RWPE2 (cell line): ENCODE measurements around the gene ACKR3.

Experiments used
- ATAC-seq: fragments of 200-7000 bp; cut with Tn5 transposase; 3 replicates; pipeline ENCODE4 v1.9.1; 2021; ENCODE audit warnings: low read depth
- DNase-seq: peaks from one replicate; pipeline ENCODE4 v3.0.0-alpha.2; 2020; ENCODE audit warnings: low spot score
- H3K27ac ChIP-seq: fragments of 450-650 bp; 2 replicates; pipeline ENCODE4 v1.5.1; 2017; ENCODE audit warnings: mild to moderate bottlenecking; ENCODE audit not compliant: poor library complexity, severe bottlenecking
- H3K27me3 ChIP-seq: fragments of 250-450 bp; sonication (Bioruptor Pico); 2 replicates; pipeline ENCODE4 v1.5.1; 2021; ENCODE audit warnings: mild to moderate bottlenecking, moderate library complexity; ENCODE audit not compliant: insufficient read depth, poor library complexity, severe bottlenecking
- H3K36me3 ChIP-seq: fragments of 250-450 bp; sonication (Bioruptor Pico); 2 replicates; pipeline ENCODE4 v1.5.1; 2020; ENCODE audit warnings: low read depth, mild to moderate bottlenecking, moderate library complexity
- H3K4me1 ChIP-seq: fragments of 250-450 bp; sonication (Bioruptor Pico); 2 replicates; pipeline ENCODE4 v1.5.1; 2021; ENCODE audit warnings: mild to moderate bottlenecking, moderate library complexity; ENCODE audit not compliant: insufficient read depth, poor library complexity, severe bottlenecking
- H3K4me3 ChIP-seq: fragments of 250-450 bp; sonication (Bioruptor Pico); 2 replicates; pipeline ENCODE4 v1.5.1; 2021; ENCODE audit warnings: mild to moderate bottlenecking, moderate library complexity; ENCODE audit not compliant: severe bottlenecking
- H3K9me3 ChIP-seq: fragments of 250-450 bp; sonication (Bioruptor Pico); 2 replicates; pipeline ENCODE4 v1.5.1; 2021; ENCODE audit warnings: mild to moderate bottlenecking, moderate library complexity; ENCODE audit not compliant: severe bottlenecking
- TF ChIP-seq, protein P1 (sequence below): fragments of 450-650 bp; IDR thresholded peaks from one replicate; pipeline ENCODE4 v1.5.1; 2017; ENCODE audit warnings: mild to moderate bottlenecking, moderate library complexity; ENCODE audit not compliant: poor library complexity, severe bottlenecking

Gene ACKR3

DNA sequence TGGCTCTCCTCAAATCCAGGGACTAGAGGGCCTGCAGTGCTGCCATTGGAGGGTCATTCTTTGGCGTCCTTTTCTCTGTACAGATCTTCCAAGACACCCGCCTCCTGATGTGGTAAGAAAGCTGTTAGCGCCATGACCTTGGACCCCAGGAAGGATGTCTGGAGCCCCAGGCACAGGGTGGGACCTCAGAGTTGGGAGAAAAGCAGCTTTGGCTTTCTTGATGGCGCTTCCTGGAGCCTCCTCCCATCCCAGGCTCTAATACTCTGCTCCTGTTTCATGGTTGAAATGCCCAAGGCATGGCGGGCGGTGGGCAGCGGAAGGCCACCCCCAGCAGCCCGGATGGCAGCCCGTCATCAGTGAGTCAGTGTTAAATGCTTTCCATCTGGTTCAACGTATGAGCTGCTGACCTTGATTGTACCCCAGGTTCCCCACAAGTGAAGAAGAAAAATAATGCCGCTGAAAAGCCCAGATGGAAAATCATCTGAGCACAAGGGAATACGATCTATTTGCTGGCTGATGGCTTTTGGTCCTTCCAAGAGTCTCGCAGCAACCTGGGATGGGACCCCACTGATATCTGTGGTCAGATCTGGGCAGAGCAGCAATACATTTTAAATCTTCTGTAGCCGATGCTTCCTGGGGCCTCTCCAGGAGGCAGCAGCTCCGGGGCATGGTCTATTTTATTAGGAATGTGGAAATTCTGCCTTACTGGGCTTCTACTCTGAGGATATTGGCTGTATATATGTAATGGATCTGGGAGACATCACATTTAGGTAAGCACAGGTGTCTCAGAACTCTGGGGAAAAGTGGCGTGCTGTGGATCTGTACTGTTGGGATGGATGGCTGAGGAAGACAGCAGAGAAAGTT is 15.1 kb downstream of the ACKR3 start:
- TF ChIP-seq, protein P1, sequence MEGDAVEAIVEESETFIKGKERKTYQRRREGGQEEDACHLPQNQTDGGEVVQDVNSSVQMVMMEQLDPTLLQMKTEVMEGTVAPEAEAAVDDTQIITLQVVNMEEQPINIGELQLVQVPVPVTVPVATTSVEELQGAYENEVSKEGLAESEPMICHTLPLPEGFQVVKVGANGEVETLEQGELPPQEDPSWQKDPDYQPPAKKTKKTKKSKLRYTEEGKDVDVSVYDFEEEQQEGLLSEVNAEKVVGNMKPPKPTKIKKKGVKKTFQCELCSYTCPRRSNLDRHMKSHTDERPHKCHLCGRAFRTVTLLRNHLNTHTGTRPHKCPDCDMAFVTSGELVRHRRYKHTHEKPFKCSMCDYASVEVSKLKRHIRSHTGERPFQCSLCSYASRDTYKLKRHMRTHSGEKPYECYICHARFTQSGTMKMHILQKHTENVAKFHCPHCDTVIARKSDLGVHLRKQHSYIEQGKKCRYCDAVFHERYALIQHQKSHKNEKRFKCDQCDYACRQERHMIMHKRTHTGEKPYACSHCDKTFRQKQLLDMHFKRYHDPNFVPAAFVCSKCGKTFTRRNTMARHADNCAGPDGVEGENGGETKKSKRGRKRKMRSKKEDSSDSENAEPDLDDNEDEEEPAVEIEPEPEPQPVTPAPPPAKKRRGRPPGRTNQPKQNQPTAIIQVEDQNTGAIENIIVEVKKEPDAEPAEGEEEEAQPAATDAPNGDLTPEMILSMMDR = no peak
- Histone ChIP-seq H3K27ac (no peak overlapping the region), H3K36me3 (no peaks in the 10 kb centered on the region), H3K4me3 (no peak overlapping the region), H3K4me1 (no peaks in the 10 kb centered on the region), H3K27me3 (no peaks in the 10 kb centered on the region), H3K9me3 (no peaks in the 10 kb centered on the region)
- no peak for ATAC-seq
- DNase-seq = no peak

DNA sequence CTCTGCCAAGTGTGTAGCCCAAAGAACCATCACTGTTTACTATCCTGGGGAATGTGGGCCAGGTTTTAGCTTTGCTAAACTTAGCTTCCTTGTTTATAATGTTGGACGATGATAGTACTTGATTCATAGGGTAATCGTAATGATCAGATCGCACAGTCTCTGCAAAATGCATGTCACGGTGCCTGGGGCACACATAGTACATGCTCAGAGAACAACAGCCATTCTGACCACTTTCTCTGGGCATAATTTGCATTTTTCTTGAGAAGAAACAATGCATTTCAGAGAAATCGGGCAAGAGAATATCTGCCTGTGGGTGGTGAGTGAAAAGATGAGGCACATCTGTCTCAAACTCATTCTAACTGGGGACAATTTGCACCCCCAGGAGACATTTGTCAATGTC is 16.3 kb downstream of the ACKR3 start:
- H3K27ac ChIP-seq = no peak overlapping the region
- TF ChIP-seq, protein P1 = no peak
- ATAC-seq = no peak
- H3K36me3 ChIP-seq = no peaks in the 10 kb centered on the region
- H3K27me3 ChIP-seq = no peaks in the 10 kb centered on the region
- no peaks in the 10 kb centered on the region for H3K4me1 ChIP-seq
- DNase-seq = no peak
- H3K9me3 ChIP-seq = no peaks in the 10 kb centered on the region
- no peak overlapping the region for H3K4me3 ChIP-seq

DNA sequence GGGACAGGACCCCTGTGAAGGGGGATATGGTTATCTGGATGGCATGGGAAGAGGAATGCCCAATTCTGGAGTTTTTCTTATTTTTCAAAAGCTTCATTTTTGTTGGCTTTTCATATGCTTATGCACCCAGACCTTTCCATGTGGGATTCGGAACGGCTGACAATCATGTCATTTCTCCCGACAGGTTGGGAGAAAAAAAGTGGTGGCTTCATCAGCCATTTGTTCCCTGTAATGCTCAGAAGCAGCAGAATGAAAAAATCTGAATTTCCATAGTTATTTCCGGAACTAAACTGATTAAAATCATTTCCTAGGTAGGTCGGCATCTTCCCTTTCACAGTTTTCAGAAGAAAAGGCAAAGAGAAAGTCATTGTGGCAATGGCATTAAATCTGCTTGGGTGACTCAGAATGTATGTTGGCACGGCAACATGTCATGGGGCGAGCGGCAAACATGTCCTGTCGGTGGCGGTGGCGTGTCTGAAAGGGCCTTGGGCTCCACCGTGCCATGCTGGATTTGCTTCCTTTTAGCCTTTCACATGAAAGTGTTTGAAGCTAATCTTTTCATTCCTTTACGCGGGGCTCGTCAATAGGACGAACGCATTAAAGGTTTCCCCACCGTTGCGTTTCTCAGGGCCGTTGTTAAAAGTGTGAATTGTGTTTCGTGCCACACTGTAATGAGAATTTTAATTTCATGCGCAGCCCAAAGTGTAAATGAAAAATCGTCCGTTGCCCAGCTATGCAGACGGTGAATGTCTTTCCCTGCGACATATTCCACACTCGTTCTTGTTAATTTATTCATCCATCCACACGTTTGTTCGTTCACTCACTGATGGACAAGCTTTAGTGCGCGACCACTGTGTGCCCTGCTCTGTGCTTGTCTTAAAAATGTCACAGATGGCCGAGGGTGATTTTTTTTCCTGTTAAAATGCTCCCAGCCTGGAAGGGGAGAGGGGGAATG is 18.5 kb downstream of the ACKR3 start:
- no peaks in the 10 kb centered on the region for H3K27me3 ChIP-seq
- DNase-seq (no peak), ATAC-seq (no peak)
- H3K4me3 ChIP-seq = no peak overlapping the region
- TF ChIP-seq, protein P1 = no peak
- no peaks in the 10 kb centered on the region for H3K36me3 ChIP-seq
- H3K4me1 ChIP-seq = no peaks in the 10 kb centered on the region
- H3K27ac ChIP-seq = no peak overlapping the region
- H3K9me3 ChIP-seq = no peaks in the 10 kb centered on the region

DNA sequence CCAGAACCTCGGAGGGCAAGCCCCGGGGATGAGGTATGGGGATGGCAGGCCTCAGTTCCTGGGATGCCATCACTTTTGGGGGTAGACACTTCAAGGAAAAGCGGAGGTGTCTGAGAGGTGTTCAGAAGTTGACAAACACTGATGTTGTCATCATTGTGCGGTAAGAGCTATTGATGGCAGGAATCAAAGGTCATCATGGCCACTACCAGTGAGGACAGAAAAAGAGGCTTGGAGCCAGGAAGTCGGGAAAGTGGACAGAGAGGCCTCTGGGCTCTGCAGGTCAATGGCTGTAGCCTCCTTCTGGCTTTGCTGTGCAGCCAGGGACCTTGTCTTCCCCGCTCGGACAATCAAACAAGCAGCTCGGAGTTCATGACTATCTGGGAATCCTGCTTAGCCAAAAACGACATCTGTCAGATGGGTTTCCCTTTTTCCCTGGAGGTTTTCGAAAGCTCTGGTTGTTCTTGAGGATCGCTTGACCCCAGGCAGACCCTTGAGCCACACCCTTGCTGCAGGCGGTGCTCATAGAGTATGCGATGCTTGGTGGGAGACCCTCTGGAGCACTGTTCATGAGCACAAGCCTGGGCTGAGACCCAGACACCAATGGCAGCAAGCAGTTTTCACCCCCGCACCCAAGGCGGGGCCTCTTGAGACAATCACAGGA is 19.4 kb downstream of the ACKR3 start:
- Histone ChIP-seq H3K36me3 (no peaks in the 10 kb centered on the region), H3K27ac (no peak overlapping the region), H3K4me1 (no peaks in the 10 kb centered on the region), H3K4me3 (no peak overlapping the region), H3K9me3 (no peaks in the 10 kb centered on the region), H3K27me3 (no peaks in the 10 kb centered on the region)
- no peak for ATAC-seq
- DNase-seq = no peak
- TF ChIP-seq, protein P1 = no peak
